Stimulated activated CD8-positive, alpha-beta memory T cell treated with anti-CD3 and anti-CD28 coated beads, Interleukin-4, amount 100 ng/mL, for 24 hours (primary cell): ENCODE measurements around the gene GBP5.
"Not testable (repeated sequence)": the region's sequence is repeated elsewhere in the genome, so short reads cannot be mapped to it uniquely, and the experiment has no call there.

Experiments used
- DNase-seq: peaks from one replicate; pipeline ENCODE4 v3.0.0-alpha.2; 2020; ENCODE audit warnings: low read depth

The GBP5 gene

GRCh38 chr1:89284078-89284763 is 11.6 kb upstream of the GBP5 start:
- not testable (repeated sequence) for DNase-seq

GRCh38 chr1:89280766-89281165 is 8.1 kb upstream of the GBP5 start:
- no peak for DNase-seq

GRCh38 chr1:89279011-89279466 is 6.4 kb upstream of the GBP5 start:
- DNase-seq: no peak

GRCh38 chr1:89277725-89278124 is 5.1 kb upstream of the GBP5 start:
- no peak for DNase-seq

GRCh38 chr1:89276690-89277089 is 4.0 kb upstream of the GBP5 start:
- DNase-seq: no peak

GRCh38 chr1:89274411-89274857 is 1.8 kb upstream of the GBP5 start:
- no peak for DNase-seq

- DNase-seq: no peak
Observed at GRCh38 chr1:89273324-89273778, 691 bp upstream of the GBP5 start.

GRCh38 chr1:89271341-89272015 is 1.2 kb downstream of the GBP5 start:
- no peak for DNase-seq

- no peak for DNase-seq
Observed at GRCh38 chr1:89270423-89270822, 2.2 kb downstream of the GBP5 start.

- DNase-seq: no peak
Observed at GRCh38 chr1:89269277-89269676, 3.4 kb downstream of the GBP5 start.

GRCh38 chr1:89262643-89263042 is 10.0 kb downstream of the GBP5 start:
- no peak for DNase-seq

- DNase-seq: no peak
Observed at GRCh38 chr1:89261926-89262515, 10.6 kb downstream of the GBP5 start.

GRCh38 chr1:89260566-89261255 is 11.9 kb downstream of the GBP5 start:
- DNase-seq: no peak

GRCh38 chr1:89260042-89260441 is 12.6 kb downstream of the GBP5 start:
- no peak for DNase-seq

GRCh38 chr1:89259283-89259971 is 13.2 kb downstream of the GBP5 start:
- DNase-seq: peak; percentile 37

GRCh38 chr1:89257041-89257440 is 15.6 kb downstream of the GBP5 start:
- DNase-seq: no peak

- not testable (repeated sequence) for DNase-seq
Observed at GRCh38 chr1:89255581-89255980, 17.1 kb downstream of the GBP5 start.

- DNase-seq: no peak
Observed at GRCh38 chr1:89254658-89255287, 17.9 kb downstream of the GBP5 start.

GRCh38 chr1:89243046-89243445 is 29.6 kb downstream of the GBP5 start:
- DNase-seq: no peak
